ENCODE data around the gene NDUFS6. TPM values are rescaled to one million over a fixed set of nuclear protein-coding genes. Genes with fewer than 3 reads are reported as not detected.

Gene NDUFS6
- total RNA-seq, 1 donor from 2014 or later: 37.8 TPM

DNA sequence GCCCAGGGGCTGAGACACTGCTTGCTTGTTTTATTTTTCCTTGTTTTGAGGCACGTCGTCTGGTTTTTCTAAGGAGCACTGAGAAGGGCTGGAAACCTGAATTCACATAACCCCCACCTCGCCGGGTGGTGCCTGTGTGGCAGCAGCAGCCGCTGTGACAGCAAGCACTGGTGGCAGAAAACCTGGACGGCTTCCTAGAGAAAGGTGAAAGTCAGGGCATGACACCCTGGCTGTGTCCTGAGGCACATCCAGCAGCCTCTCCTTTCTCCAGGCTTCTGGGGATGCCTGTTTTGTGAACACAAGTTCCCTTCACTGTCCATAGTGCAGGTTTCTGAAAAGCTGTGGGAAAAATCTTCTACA lies 30.8 kb upstream of the NDUFS6 start:
- no peaks in the 10 kb centered on the region for H3K9me3 Mint-ChIP-seq
- H3K4me3 Mint-ChIP-seq: no peak overlapping the region
- H3K27me3 Mint-ChIP-seq: peaks cover 13% of the 10 kb centered on the region
- intact Hi-C loops (cut with micrococcal nuclease): no loop called here
- peaks cover 4% of the 10 kb centered on the region for H3K4me1 Mint-ChIP-seq
- no peak for DNase-seq
- H3K36me3 Mint-ChIP-seq (ENCODE audit: low read depth): no peaks in the 10 kb centered on the region
- H3K27ac Mint-ChIP-seq: no peak overlapping the region

DNA sequence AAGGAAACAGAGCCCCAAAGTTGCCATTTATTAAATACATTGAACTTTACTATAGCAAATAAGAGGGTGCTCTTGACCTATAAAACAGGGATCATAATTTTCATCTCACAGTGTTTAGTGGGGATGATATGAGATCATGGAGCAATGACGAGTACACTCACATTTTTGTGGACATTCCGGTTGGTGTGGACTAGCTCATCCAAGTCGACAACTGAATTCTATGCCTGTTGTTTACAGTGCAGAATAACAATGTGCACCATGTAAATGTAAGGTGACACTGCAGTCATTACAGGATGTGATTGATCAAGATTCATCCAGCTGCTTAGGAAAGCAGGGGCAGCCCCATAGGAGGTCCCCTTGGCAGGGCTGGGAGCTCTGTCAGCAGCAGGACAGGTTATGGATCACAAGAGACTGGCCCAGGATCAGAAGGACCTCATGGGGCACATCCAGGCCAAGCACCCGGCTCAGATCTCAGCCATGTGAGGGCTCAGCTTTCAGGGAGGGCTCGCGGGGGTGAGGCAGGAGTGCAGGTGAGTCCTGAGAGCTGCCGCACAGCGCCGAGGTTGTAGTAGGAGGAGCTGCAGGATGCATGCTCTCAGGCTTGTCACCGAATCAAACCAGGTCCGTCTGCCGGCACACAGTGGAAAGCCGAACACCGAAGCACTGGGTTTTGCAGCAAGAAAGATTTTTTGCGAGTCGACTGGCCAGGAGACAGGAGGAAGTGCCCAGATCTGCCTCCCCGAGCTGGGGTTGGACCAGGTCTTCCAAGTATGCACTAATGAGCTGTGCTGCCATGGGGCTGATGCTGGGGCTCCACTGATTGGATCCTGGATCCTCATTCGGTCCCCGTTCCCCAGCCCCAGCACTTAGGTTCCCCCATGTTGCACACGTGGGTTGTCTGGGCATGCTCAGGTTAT lies 29.8 kb upstream of the NDUFS6 start:
- no peaks in the 10 kb centered on the region for H3K9me3 Mint-ChIP-seq
- H3K27ac Mint-ChIP-seq: no peak overlapping the region
- no peaks in the 10 kb centered on the region for H3K36me3 Mint-ChIP-seq (ENCODE audit: low read depth)
- peaks cover 17% of the 10 kb centered on the region for H3K27me3 Mint-ChIP-seq
- H3K4me1 Mint-ChIP-seq: peaks cover 4% of the 10 kb centered on the region
- H3K4me3 Mint-ChIP-seq: no peak overlapping the region
- no peak for DNase-seq
- intact Hi-C loops (cut with micrococcal nuclease): no loop called here

DNA sequence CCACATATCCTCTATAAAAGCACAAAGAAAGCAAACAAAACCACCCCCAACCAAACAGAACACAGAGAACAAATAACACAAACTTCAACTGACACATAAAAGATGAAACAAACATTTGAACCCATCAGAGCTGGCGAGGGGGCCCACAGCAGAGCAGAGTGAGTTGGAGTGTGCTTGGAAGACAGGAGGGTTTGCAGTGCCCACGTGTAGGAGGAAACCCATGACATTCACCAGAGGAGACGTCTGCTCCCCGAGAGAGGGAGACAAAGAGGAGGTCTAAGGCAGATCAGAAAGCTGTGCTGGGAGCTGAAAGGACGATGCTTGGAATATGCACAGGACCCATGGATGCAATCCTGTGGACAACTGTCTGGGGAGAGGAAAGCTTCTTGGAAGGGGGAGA lies 28.6 kb upstream of the NDUFS6 start:
- intact Hi-C loops (cut with micrococcal nuclease): no loop called here
- H3K4me3 Mint-ChIP-seq: no peak overlapping the region
- no peaks in the 10 kb centered on the region for H3K9me3 Mint-ChIP-seq
- no peak overlapping the region for H3K27ac Mint-ChIP-seq
- no peak for DNase-seq
- H3K36me3 Mint-ChIP-seq (ENCODE audit: low read depth): no peaks in the 10 kb centered on the region
- peaks cover 4% of the 10 kb centered on the region for H3K4me1 Mint-ChIP-seq
- peaks cover 17% of the 10 kb centered on the region for H3K27me3 Mint-ChIP-seq

DNA sequence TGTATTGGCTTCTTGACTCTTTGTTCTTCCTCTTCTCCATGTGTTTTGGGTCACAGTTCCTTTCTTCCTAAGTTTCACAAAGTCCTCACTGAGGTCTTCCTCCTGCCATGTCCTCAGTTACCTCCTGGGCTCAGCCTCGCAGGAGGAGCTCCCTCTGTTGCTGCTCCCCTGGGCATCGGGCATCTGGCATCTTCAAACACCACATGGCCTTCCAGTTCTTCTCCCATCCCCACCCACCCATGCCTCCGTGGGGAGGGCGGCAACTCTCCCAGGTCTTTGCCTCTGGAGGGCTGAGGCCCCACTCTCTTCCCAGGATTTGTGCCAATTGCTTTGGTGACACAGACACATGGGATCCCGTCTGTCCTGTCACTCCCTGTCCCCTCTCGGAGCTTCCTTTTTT lies 24.4 kb upstream of the NDUFS6 start:
- Mint-ChIP-seq H3K27me3 (peaks cover 15% of the 10 kb centered on the region), H3K27ac (no peak overlapping the region), H3K4me1 (peaks cover 4% of the 10 kb centered on the region), H3K9me3 (no peaks in the 10 kb centered on the region), H3K4me3 (no peak overlapping the region), H3K36me3 (ENCODE audit: low read depth) (no peaks in the 10 kb centered on the region)
- no peak for DNase-seq
- intact Hi-C loops (cut with micrococcal nuclease): no loop called here

DNA sequence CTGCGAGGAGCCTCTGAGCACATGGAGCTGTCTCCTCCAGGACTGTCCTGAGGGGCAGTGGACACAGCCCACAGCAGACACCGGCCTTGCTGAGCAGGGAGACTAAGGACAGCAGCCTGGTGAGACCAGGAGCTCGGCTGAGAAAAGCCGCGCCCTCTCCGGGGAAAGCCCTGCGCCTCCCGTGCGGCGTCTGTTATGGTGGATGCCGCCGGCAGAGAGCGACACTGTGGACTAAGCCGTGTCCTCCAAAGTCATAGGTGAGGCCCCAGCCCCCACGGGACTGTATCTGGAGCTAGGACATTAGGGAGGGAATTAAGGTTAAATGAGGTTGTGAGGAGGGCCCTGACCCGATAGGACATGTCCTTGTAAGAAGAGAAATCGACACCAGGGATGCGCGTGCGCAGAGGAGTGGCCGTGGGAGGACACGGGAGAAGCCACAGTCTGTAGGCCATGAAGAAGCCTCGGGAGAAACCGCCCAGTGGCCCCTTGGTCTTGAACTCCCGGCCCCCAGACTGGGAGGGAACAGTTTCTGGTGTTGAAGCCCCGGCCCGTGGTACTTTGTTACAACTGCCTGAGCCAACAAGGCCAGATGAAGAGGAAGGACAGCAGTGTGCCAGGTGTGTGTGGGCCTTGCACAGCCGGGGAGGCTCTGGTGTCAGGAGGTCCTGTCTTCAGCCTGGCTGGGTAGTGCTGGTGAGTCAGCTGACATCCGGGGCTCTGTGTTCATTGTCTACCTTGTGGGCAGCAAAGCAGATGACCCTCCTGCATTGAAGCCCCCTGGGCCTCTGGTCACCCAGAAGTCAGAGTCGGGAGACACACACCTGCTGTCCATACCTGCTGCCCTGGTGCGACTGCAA lies 23.7 kb upstream of the NDUFS6 start:
- Mint-ChIP-seq H3K27ac (no peak overlapping the region), H3K9me3 (no peaks in the 10 kb centered on the region), H3K27me3 (peaks cover 13% of the 10 kb centered on the region), H3K4me3 (no peak overlapping the region), H3K36me3 (ENCODE audit: low read depth) (no peaks in the 10 kb centered on the region), H3K4me1 (peaks cover 5% of the 10 kb centered on the region)
- no peak for DNase-seq
- intact Hi-C loops (cut with micrococcal nuclease): no loop called here

DNA sequence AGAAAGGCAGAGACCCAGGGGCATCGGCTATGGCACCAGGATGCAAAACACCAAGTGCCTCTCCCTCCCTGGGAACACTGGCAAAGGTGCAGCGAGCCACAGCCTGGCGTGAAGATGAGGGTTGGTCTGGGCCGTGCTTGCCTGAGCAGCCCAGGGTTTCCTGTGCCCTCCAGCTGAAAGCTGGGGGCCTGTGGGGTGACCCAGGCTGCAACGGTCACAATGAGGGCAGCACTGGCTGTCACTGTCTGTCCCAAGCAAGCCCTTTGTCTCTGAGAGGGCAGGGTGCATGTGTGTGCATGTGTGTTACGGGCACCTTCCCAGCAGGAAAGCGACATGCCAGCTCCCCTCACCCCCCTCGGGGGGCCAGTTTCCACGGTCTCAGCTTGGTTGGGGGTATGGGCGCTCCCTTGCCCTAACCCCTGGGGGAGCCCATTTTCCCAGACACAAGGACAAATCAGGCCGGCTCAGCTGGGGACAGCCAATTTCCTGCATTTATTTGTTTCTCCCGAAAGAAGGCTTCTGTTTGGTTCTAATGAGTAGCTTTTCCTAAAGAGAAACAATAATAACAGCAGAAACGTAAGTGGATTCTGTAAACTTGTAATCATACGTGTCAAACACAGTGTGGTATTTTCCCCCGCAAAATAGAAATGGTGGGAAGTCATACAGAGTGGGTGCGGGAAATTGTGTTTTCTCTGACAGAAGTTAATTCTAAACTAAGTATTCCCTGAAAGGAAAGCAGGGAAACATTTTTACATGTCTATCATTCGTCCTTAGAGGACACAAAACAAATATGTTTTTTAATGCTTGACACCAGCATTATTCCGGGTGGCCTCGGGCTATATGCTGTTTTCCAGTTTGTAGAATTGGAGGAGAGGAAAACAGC lies 22.8 kb upstream of the NDUFS6 start:
- Mint-ChIP-seq H3K27ac (no peak overlapping the region), H3K36me3 (ENCODE audit: low read depth) (no peaks in the 10 kb centered on the region), H3K4me1 (peaks cover 9% of the 10 kb centered on the region), H3K9me3 (no peaks in the 10 kb centered on the region), H3K27me3 (peaks cover 10% of the 10 kb centered on the region), H3K4me3 (no peak overlapping the region)
- intact Hi-C loops (cut with micrococcal nuclease): no loop called here
- DNase-seq: no peak

- no peak for DNase-seq
- Mint-ChIP-seq H3K4me1 (peaks cover 10% of the 10 kb centered on the region), H3K27me3 (peaks cover 10% of the 10 kb centered on the region), H3K9me3 (no peaks in the 10 kb centered on the region), H3K36me3 (ENCODE audit: low read depth) (no peaks in the 10 kb centered on the region), H3K27ac (no peak overlapping the region), H3K4me3 (no peak overlapping the region)
- intact Hi-C loops (cut with micrococcal nuclease): no loop called here
These were observed 22.1 kb upstream of the NDUFS6 start for GRCh38 chr5:1779021-1779680.

GRCh38 chr5:1779782-1780613 lies 21.2 kb upstream of the NDUFS6 start:
- Mint-ChIP-seq H3K9me3 (no peaks in the 10 kb centered on the region), H3K27ac (no peak overlapping the region), H3K4me3 (no peak overlapping the region), H3K27me3 (peaks cover 8% of the 10 kb centered on the region), H3K36me3 (ENCODE audit: low read depth) (no peaks in the 10 kb centered on the region), H3K4me1 (peaks cover 10% of the 10 kb centered on the region)
- no peak for DNase-seq
- intact Hi-C loops (cut with micrococcal nuclease): no loop called here

DNA sequence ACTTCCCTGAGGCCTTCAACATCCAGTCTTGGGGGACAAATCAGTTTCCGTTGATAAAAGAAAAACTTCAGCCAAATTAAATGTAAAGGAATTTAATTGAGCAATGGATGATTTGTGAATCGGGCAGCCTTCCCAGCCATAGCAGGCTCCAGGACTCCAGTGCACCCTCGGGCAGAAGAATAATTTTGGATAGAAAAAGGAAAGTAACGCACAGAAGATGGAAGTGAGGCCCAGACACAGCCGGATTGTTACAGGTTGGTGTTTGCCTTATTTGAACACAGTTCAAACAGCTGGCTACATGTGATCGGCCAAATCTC lies 20.6 kb upstream of the NDUFS6 start:
- intact Hi-C loops (cut with micrococcal nuclease): no loop called here

GRCh38 chr5:1781107-1781506 lies 20.1 kb upstream of the NDUFS6 start:
- Mint-ChIP-seq H3K36me3 (ENCODE audit: low read depth) (no peaks in the 10 kb centered on the region), H3K4me3 (no peak overlapping the region), H3K4me1 (peaks cover 10% of the 10 kb centered on the region), H3K27me3 (peaks cover 3% of the 10 kb centered on the region), H3K9me3 (no peaks in the 10 kb centered on the region), H3K27ac (no peak overlapping the region)
- DNase-seq: no peak
- intact Hi-C loops (cut with micrococcal nuclease): no loop called here

More for the DNA sequence above, 20.6 kb upstream of the NDUFS6 start:
- Mint-ChIP-seq H3K27ac (no peak overlapping the region), H3K4me1 (peaks cover 10% of the 10 kb centered on the region), H3K9me3 (no peaks in the 10 kb centered on the region), H3K27me3 (peaks cover 6% of the 10 kb centered on the region), H3K4me3 (no peak overlapping the region), H3K36me3 (ENCODE audit: low read depth) (no peaks in the 10 kb centered on the region)
- DNase-seq: no peak

DNA sequence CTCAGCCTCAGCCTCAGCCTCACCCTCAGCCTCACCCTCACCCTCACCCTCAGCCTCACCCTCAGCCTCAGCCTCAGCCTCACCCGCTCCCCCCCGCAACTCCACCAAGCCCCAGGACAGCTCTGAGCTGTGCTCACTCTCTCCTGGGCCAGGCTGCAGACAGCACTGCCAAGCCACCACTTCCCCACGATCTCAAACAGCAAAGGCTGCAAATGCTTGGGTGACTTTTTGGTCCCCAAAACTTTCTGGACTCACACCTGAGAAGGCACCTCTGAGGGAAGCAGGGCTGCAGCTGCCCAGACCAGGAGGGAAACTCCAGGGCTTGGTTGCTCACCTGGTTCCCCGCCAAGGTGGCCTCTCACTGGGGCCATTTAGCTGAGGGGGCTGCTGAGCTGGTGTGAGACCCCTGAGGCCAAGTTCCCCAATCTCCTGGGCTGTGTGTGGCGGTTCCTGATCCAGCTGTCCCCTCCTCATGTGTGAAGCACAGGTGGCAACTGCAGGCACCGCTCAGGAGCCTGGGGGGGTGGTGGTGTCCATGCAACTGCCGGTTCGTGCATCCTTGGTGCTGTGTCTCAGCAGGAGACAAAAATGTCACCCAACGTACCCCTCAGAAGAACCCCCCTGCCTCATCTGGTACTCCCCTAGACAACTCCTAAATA lies 19.4 kb upstream of the NDUFS6 start:
- intact Hi-C loops (cut with micrococcal nuclease): no loop called here
- no peak overlapping the region for H3K4me3 Mint-ChIP-seq
- H3K36me3 Mint-ChIP-seq (ENCODE audit: low read depth): no peaks in the 10 kb centered on the region
- no peak overlapping the region for H3K27ac Mint-ChIP-seq
- no peak for DNase-seq
- H3K4me1 Mint-ChIP-seq: peaks cover 10% of the 10 kb centered on the region
- H3K27me3 Mint-ChIP-seq: peaks cover 3% of the 10 kb centered on the region
- no peaks in the 10 kb centered on the region for H3K9me3 Mint-ChIP-seq

- H3K36me3 Mint-ChIP-seq (ENCODE audit: low read depth): no peaks in the 10 kb centered on the region
- no peak for DNase-seq
- intact Hi-C loops (cut with micrococcal nuclease): no loop called here
These were observed 18.6 kb upstream of the NDUFS6 start for GRCh38 chr5:1782385-1783215.

More at GRCh38 chr5:1782385-1783215, 18.6 kb upstream of the NDUFS6 start:
- peaks cover 10% of the 10 kb centered on the region for H3K4me1 Mint-ChIP-seq
- H3K4me3 Mint-ChIP-seq: no peak overlapping the region
- H3K9me3 Mint-ChIP-seq: no peaks in the 10 kb centered on the region
- no peak overlapping the region for H3K27ac Mint-ChIP-seq
- peaks cover 3% of the 10 kb centered on the region for H3K27me3 Mint-ChIP-seq
